OCI-LY3 (cell line): Measurements from ENCODE around the gene DCLRE1C.
A peak's percentile ranks its signal among the peaks of the same experiment; 100 is the strongest.

Experiments used
- H2AFZ ChIP-seq: fragments of 200-600, 300-600 bp; shearing (Covaris generic); 2 replicates; pipeline ENCODE4 v1.6.0; 2014; ENCODE audit warnings: antibody characterized with exemption, low read depth, low read length
- H3K27ac ChIP-seq: fragments of 200-600, 300-600 bp; sonication (generic); 2 replicates; pipeline ENCODE4 v1.5.1; 2014; ENCODE audit warnings: mild to moderate bottlenecking, low read length, moderate library complexity, mixed read lengths
- H3K27me3 ChIP-seq: fragments of 200-600, 300-600 bp; sonication (generic); 2 replicates; pipeline ENCODE4 v1.6.1; 2014; ENCODE audit warnings: low read depth, low read length, mixed read lengths
- H3K36me3 ChIP-seq: fragments of 200-600, 300-600 bp; sonication (generic); replicated peaks from 2 replicates; pipeline ENCODE3; 2014; ENCODE audit warnings: low read depth, low read length, mixed read lengths
- H3K4me1 ChIP-seq: fragments of 300-600, 200-600 bp; sonication (generic); 2 replicates; pipeline ENCODE4 v1.6.1; 2014; ENCODE audit warnings: low read length, mixed read lengths
- H3K4me2 ChIP-seq: fragments of 200-600, 300-600 bp; sonication (generic); 2 replicates; pipeline ENCODE4 v1.6.1; 2014; ENCODE audit warnings: low read length, mixed read lengths
- H3K4me3 ChIP-seq: fragments of 300-600, 200-600 bp; sonication (generic); 2 replicates; pipeline ENCODE4 v1.5.1; 2014; ENCODE audit warnings: antibody characterized with exemption, mild to moderate bottlenecking, low read length, moderate library complexity
- H3K79me2 ChIP-seq: fragments of 300-600, 200-600 bp; shearing (Covaris generic); 2 replicates; pipeline ENCODE4 v1.6.1; 2014; ENCODE audit warnings: mild to moderate bottlenecking, low read length, mixed read lengths
- H3K9ac ChIP-seq: fragments of 300-600, 200-600 bp; shearing (Covaris generic); 2 replicates; pipeline ENCODE4 v1.6.0; 2014; ENCODE audit warnings: mild to moderate bottlenecking, low read length, moderate library complexity
- H3K9me3 ChIP-seq: fragments of 200-600, 300-600 bp; shearing (Covaris generic); 2 replicates; pipeline ENCODE4 v1.6.1; 2014; ENCODE audit warnings: low read length, mixed read lengths; ENCODE audit not compliant: insufficient read depth
- H4K20me1 ChIP-seq: fragments of 200-600, 300-600 bp; sonication (generic); 2 replicates; pipeline ENCODE4 v1.6.1; 2016; ENCODE audit warnings: low read length, mixed read lengths; ENCODE audit not compliant: insufficient read depth
- CTCF ChIP-seq: fragments of 200-600, 300-600 bp; sonication (generic); IDR thresholded peaks from 2 replicates; pipeline ENCODE4 v1.5.1; 2014; ENCODE audit warnings: antibody characterized with exemption, low read length, low read depth
- EZH2phosphoT487 ChIP-seq: fragments of 200-600 bp; shearing (Covaris generic); IDR thresholded peaks from 2 replicates; pipeline ENCODE4 v1.6.1; 2018; ENCODE audit warnings: antibody characterized with exemption, mixed run types, low read depth

The DCLRE1C gene

DNA sequence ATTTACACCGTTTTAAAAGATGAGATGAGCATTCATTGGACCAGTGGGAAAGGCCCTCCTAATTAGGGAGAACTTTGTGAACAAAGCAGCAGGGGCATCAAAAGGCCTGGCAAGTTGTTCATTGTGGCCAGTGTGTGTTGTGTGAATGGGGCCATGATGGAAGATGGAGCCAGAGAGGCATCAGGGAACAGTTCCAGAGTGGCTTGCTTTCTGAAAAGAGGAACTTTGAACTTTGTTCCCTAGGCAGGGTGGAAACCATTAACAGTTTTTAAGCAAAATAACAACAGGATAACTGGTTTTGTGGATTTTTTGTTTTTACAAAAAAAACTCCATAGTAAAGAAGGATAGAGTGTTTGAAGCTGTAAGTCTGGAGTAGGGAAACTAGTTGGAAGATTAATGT lies 62.7 kb downstream of the DCLRE1C start:
- Histone ChIP-seq H3K9me3 (no peaks in the 10 kb centered on the region), H4K20me1 (peaks cover 16% of the 10 kb centered on the region), H2AFZ (no peak overlapping the region), H3K27ac (no peak overlapping the region), H3K9ac (no peak overlapping the region), H3K36me3 (peaks cover 10% of the 10 kb centered on the region), H3K4me1 (no peaks in the 10 kb centered on the region), H3K4me3 (no peak overlapping the region), H3K79me2 (peaks cover 85% of the 10 kb centered on the region), H3K4me2 (no peak overlapping the region), H3K27me3 (no peaks in the 10 kb centered on the region)
- TF ChIP-seq CTCF (no peak), EZH2phosphoT487 (no peak)

DNA sequence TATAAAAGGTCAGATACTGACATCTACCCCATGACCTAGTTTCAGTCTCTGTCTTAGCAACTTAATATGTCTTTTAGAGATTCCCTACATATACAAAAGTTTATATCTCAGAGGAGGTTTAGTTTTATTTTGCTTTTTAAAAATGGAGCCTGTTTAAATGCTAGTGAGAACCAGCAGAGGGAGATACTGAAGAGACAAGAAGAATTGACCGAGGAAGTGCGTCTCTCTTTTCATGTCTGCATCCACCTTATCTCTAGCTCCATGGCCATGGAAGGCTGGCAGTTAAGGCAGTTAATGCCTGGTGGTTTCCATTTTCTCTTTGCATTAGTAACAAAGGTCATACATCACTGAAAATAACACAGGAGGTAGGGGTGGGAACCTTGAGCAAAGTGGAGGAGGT lies 64.6 kb downstream of the DCLRE1C start:
- H3K9ac ChIP-seq: no peak overlapping the region
- TF ChIP-seq EZH2phosphoT487: no peak
- peak; percentile 32; the same call in 1 of the 2 replicates for TF ChIP-seq CTCF
- H3K36me3 ChIP-seq: peaks cover 23% of the 10 kb centered on the region
- no peak overlapping the region for H3K4me3 ChIP-seq
- H3K27ac ChIP-seq: no peak overlapping the region
- H3K79me2 ChIP-seq: peaks cover 89% of the 10 kb centered on the region
- no peak overlapping the region for H2AFZ ChIP-seq
- H3K27me3 ChIP-seq: no peaks in the 10 kb centered on the region
- H4K20me1 ChIP-seq: peaks cover 22% of the 10 kb centered on the region
- H3K4me1 ChIP-seq: no peaks in the 10 kb centered on the region
- H3K9me3 ChIP-seq: no peaks in the 10 kb centered on the region
- H3K4me2 ChIP-seq: no peak overlapping the region

DNA sequence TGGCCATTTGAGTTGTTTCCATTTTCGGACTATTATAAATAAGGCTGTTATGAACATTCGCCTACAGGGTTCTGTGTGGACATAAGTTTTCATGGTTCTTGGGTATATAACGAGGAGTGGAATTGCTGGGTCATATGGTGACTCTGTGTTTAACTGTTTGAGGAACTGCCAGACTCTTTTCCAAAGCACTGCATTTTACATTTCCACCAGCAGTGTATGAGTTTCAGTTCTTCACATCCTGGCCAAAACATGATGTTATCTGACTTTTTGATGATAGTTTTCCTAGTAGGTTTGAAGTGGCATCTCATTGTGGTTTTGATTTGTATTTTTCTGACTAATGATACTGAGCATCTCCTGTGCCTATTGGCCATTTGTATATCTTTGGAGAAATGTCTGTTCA lies 69.8 kb downstream of the DCLRE1C start:
- peaks cover 30% of the 10 kb centered on the region for H3K36me3 ChIP-seq
- peaks cover 93% of the 10 kb centered on the region for H3K79me2 ChIP-seq
- H3K4me2 ChIP-seq: no peak overlapping the region
- H3K4me3 ChIP-seq: no peak overlapping the region
- H2AFZ ChIP-seq: no peak overlapping the region
- H3K27ac ChIP-seq: no peak overlapping the region
- peaks cover 22% of the 10 kb centered on the region for H3K4me1 ChIP-seq
- H3K9ac ChIP-seq: no peak overlapping the region
- H3K9me3 ChIP-seq: no peaks in the 10 kb centered on the region
- H4K20me1 ChIP-seq: peaks cover 11% of the 10 kb centered on the region; the same call in 1 of the 2 replicates
- TF ChIP-seq EZH2phosphoT487 (no peak), CTCF (no peak)
- no peaks in the 10 kb centered on the region for H3K27me3 ChIP-seq

- no peak overlapping the region for H2AFZ ChIP-seq
Measured at GRCh38 chr10:14880229-14880628, 73.7 kb downstream of the DCLRE1C start.

More at GRCh38 chr10:14880229-14880628, 73.7 kb downstream of the DCLRE1C start:
- no peaks in the 10 kb centered on the region for H3K27me3 ChIP-seq
- peak overlapping the region; percentile 91 for H3K4me2 ChIP-seq
- peak overlapping the region; percentile 99 for H3K4me3 ChIP-seq
- peaks cover 81% of the 10 kb centered on the region for H3K79me2 ChIP-seq
- no peak for TF ChIP-seq EZH2phosphoT487
- no peak for TF ChIP-seq CTCF
- H3K36me3 ChIP-seq: peaks cover 15% of the 10 kb centered on the region
- H3K27ac ChIP-seq: no peak overlapping the region
- peak overlapping the region; percentile 81; the same call in 1 of the 2 replicates for H3K9ac ChIP-seq
- no peaks in the 10 kb centered on the region for H3K9me3 ChIP-seq
- H4K20me1 ChIP-seq: 0 out of 2 replicates have a peak, but pooled peaks cover 3% of the 10 kb centered on the region
- H3K4me1 ChIP-seq: peaks cover 28% of the 10 kb centered on the region
